ENCODE results near the gene CDH4.

The CDH4 gene

GRCh38 chr20:61724376-61724775, 472.3 kb downstream of the CDH4 start:
- H3K27ac Mint-ChIP-seq (ENCODE audit: low read depth) = no peak overlapping the region
- no peaks in the 10 kb centered on the region for H3K9me3 Mint-ChIP-seq
- no peak for DNase-seq (ENCODE audit: low spot score in 2 of 2)
- H3K4me3 Mint-ChIP-seq = no peak overlapping the region
- H3K4me1 Mint-ChIP-seq = peaks cover 12% of the 10 kb centered on the region
- H3K27me3 Mint-ChIP-seq = no peaks in the 10 kb centered on the region
- no peak for ATAC-seq (replicated peaks; ENCODE audit: extremely low read depth, poor library complexity, severe bottlenecking)
- peaks cover 4% of the 10 kb centered on the region for H3K36me3 Mint-ChIP-seq (ENCODE audit: insufficient read depth)

GRCh38 chr20:61725145-61725544, 473.1 kb downstream of the CDH4 start:
- ATAC-seq (replicated peaks; ENCODE audit: extremely low read depth, poor library complexity, severe bottlenecking) = no peak
- DNase-seq (ENCODE audit: low spot score in 2 of 2) = no peak
- Mint-ChIP-seq H3K4me1 (peaks cover 4% of the 10 kb centered on the region), H3K27me3 (no peaks in the 10 kb centered on the region), H3K27ac (ENCODE audit: low read depth) (no peak overlapping the region), H3K9me3 (no peaks in the 10 kb centered on the region), H3K36me3 (ENCODE audit: insufficient read depth) (no peaks in the 10 kb centered on the region), H3K4me3 (no peak overlapping the region)

- Mint-ChIP-seq H3K4me3 (no peak overlapping the region), H3K4me1 (no peaks in the 10 kb centered on the region), H3K27ac (ENCODE audit: low read depth) (no peak overlapping the region), H3K9me3 (no peaks in the 10 kb centered on the region), H3K36me3 (ENCODE audit: insufficient read depth) (peaks cover 2% of the 10 kb centered on the region), H3K27me3 (no peaks in the 10 kb centered on the region)
- DNase-seq (ENCODE audit: low spot score in 2 of 2) = no peak
- ATAC-seq (replicated peaks; ENCODE audit: extremely low read depth, poor library complexity, severe bottlenecking) = no peak
These were observed 473.9 kb downstream of the CDH4 start for GRCh38 chr20:61725966-61726365.

GRCh38 chr20:61726979-61727378, 474.9 kb downstream of the CDH4 start:
- Mint-ChIP-seq H3K4me3 (no peak overlapping the region), H3K27ac (ENCODE audit: low read depth) (no peak overlapping the region), H3K4me1 (no peaks in the 10 kb centered on the region), H3K36me3 (ENCODE audit: insufficient read depth) (peaks cover 2% of the 10 kb centered on the region), H3K27me3 (peaks cover 1% of the 10 kb centered on the region), H3K9me3 (no peaks in the 10 kb centered on the region)
- DNase-seq (ENCODE audit: low spot score in 2 of 2) = no peak
- ATAC-seq (replicated peaks; ENCODE audit: extremely low read depth, poor library complexity, severe bottlenecking) = no peak

- H3K27me3 Mint-ChIP-seq = peaks cover 9% of the 10 kb centered on the region
- no peaks in the 10 kb centered on the region for H3K4me1 Mint-ChIP-seq
- ATAC-seq (replicated peaks; ENCODE audit: extremely low read depth, poor library complexity, severe bottlenecking) = no peak
These were observed 475.7 kb downstream of the CDH4 start for GRCh38 chr20:61727761-61728160.

GRCh38 chr20:61728326-61728725, 476.3 kb downstream of the CDH4 start:
- Mint-ChIP-seq H3K27ac (ENCODE audit: low read depth) (no peak overlapping the region), H3K4me1 (no peaks in the 10 kb centered on the region), H3K27me3 (peaks cover 15% of the 10 kb centered on the region), H3K9me3 (no peaks in the 10 kb centered on the region), H3K36me3 (ENCODE audit: insufficient read depth) (peaks cover 2% of the 10 kb centered on the region), H3K4me3 (no peak overlapping the region)
- ATAC-seq (replicated peaks; ENCODE audit: extremely low read depth, poor library complexity, severe bottlenecking) = no peak
- DNase-seq (ENCODE audit: low spot score in 2 of 2) = no peak

More at GRCh38 chr20:61727761-61728160, 475.7 kb downstream of the CDH4 start:
- DNase-seq (ENCODE audit: low spot score in 2 of 2) = no peak
- no peak overlapping the region for H3K27ac Mint-ChIP-seq (ENCODE audit: low read depth)
- H3K4me3 Mint-ChIP-seq = no peak overlapping the region
- peaks cover 2% of the 10 kb centered on the region for H3K36me3 Mint-ChIP-seq (ENCODE audit: insufficient read depth)
- H3K9me3 Mint-ChIP-seq = no peaks in the 10 kb centered on the region

GRCh38 chr20:61728786-61729770, 477.0 kb downstream of the CDH4 start:
- H3K4me1 Mint-ChIP-seq = no peaks in the 10 kb centered on the region
- no peaks in the 10 kb centered on the region for H3K9me3 Mint-ChIP-seq
- H3K36me3 Mint-ChIP-seq (ENCODE audit: insufficient read depth) = peaks cover 2% of the 10 kb centered on the region
- ATAC-seq (replicated peaks; ENCODE audit: extremely low read depth, poor library complexity, severe bottlenecking) (no peak), DNase-seq (ENCODE audit: low spot score in 2 of 2) (no peak)
- H3K27ac Mint-ChIP-seq (ENCODE audit: low read depth) = no peak overlapping the region
- H3K4me3 Mint-ChIP-seq = no peak overlapping the region
- peaks cover 22% of the 10 kb centered on the region for H3K27me3 Mint-ChIP-seq

GRCh38 chr20:61730631-61731362, 478.7 kb downstream of the CDH4 start:
- DNase-seq (ENCODE audit: low spot score in 2 of 2) = no peak
- Mint-ChIP-seq H3K9me3 (no peaks in the 10 kb centered on the region), H3K36me3 (ENCODE audit: insufficient read depth) (peaks cover 2% of the 10 kb centered on the region), H3K4me3 (no peak overlapping the region), H3K27ac (ENCODE audit: low read depth) (no peak overlapping the region), H3K4me1 (no peaks in the 10 kb centered on the region), H3K27me3 (peaks cover 28% of the 10 kb centered on the region)
- no peak for ATAC-seq (replicated peaks; ENCODE audit: extremely low read depth, poor library complexity, severe bottlenecking)

GRCh38 chr20:61731363-61732181, 479.5 kb downstream of the CDH4 start:
- ATAC-seq (replicated peaks; ENCODE audit: extremely low read depth, poor library complexity, severe bottlenecking) (no peak), DNase-seq (ENCODE audit: low spot score in 2 of 2) (no peak)
- no peaks in the 10 kb centered on the region for H3K9me3 Mint-ChIP-seq
- H3K27ac Mint-ChIP-seq (ENCODE audit: low read depth) = no peak overlapping the region
- H3K27me3 Mint-ChIP-seq = peaks cover 36% of the 10 kb centered on the region
- H3K4me1 Mint-ChIP-seq = no peaks in the 10 kb centered on the region
- H3K36me3 Mint-ChIP-seq (ENCODE audit: insufficient read depth) = peaks cover 2% of the 10 kb centered on the region
- no peak overlapping the region for H3K4me3 Mint-ChIP-seq

GRCh38 chr20:61732511-61733210, 480.6 kb downstream of the CDH4 start:
- DNase-seq (ENCODE audit: low spot score in 2 of 2) (no peak), ATAC-seq (replicated peaks; ENCODE audit: extremely low read depth, poor library complexity, severe bottlenecking) (no peak)
- Mint-ChIP-seq H3K27me3 (peaks cover 37% of the 10 kb centered on the region), H3K27ac (ENCODE audit: low read depth) (no peak overlapping the region), H3K9me3 (no peaks in the 10 kb centered on the region), H3K4me1 (no peaks in the 10 kb centered on the region), H3K36me3 (ENCODE audit: insufficient read depth) (peaks cover 4% of the 10 kb centered on the region), H3K4me3 (no peak overlapping the region)

GRCh38 chr20:61733216-61733615, 481.2 kb downstream of the CDH4 start:
- no peak for DNase-seq (ENCODE audit: low spot score in 2 of 2)
- Mint-ChIP-seq H3K36me3 (ENCODE audit: insufficient read depth) (peaks cover 6% of the 10 kb centered on the region), H3K27ac (ENCODE audit: low read depth) (no peak overlapping the region), H3K4me3 (no peak overlapping the region), H3K27me3 (peaks cover 37% of the 10 kb centered on the region), H3K4me1 (no peaks in the 10 kb centered on the region), H3K9me3 (no peaks in the 10 kb centered on the region)
- no peak for ATAC-seq (replicated peaks; ENCODE audit: extremely low read depth, poor library complexity, severe bottlenecking)

All from central memory CD8-positive, alpha-beta T cell (primary cell).